Body of pancreas (tissue), 4 donors: ENCODE measurements around the gene MBD3. TPM values are rescaled to one million over a fixed set of nuclear protein-coding genes. Genes with fewer than 3 reads are reported as not detected.

Experiments used
- ATAC-seq: fragments of 150-250 bp; one replicate; pipeline ENCODE4 v1.9.1; 2016
- DNase-seq, 4 donors: peaks; one replicate each; pipeline ENCODE4 v3.0.0-alpha.2; 2019
- H3K27ac ChIP-seq, 4 donors: fragments of 200-600 bp; sonication (generic); 1 replicate in 3 of 4; 2 replicates in 1 of 4; pipeline versions ENCODE4 v1.5.1 to v1.6.1; 2016 to 2019; ENCODE audit warnings: mild to moderate bottlenecking in 1 of 4, mixed read lengths in 1 of 4, moderate library complexity in 1 of 4
- H3K27me3 ChIP-seq, 2 donors: fragments of 200-600 bp; sonication (generic); one replicate each; pipeline ENCODE4 v1.6.0; 2016; ENCODE audit warnings: mild to moderate bottlenecking in 1 of 2
- H3K36me3 ChIP-seq, 2 donors: fragments of 200-600 bp; sonication (generic); replicated peaks in 1 of 2; 2 replicates each; pipeline ENCODE4 v1.5.1; 2016; ENCODE audit warnings: low read depth in 2 of 2; ENCODE audit not compliant: insufficient read depth in 1 of 2
- H3K4me1 ChIP-seq: fragments of 200-600 bp; sonication (generic); one replicate; pipeline ENCODE4 v1.6.0; 2016
- H3K4me3 ChIP-seq, 2 donors: fragments of 200-600 bp; sonication (generic); 1 replicate in 1 of 2; 2 replicates in 1 of 2; pipeline ENCODE4 v1.5.1; 2016 to 2019
- H3K9me3 ChIP-seq, 3 donors: fragments of 200-600 bp; sonication (generic); 1 replicate in 2 of 3; 2 replicates in 1 of 3; pipeline ENCODE4 v1.5.1; 2016
- CTCF ChIP-seq, 7 experiments: fragments of 450-650 bp in 4 of 7; fragments of 200-600 bp in 3 of 7; sonication (generic) in 3 of 7; IDR thresholded peaks; one replicate each; pipeline ENCODE4 v1.5.1; 2016 to 2019; ENCODE audit warnings: antibody characterized with exemption in 7 of 7
- POLR2A ChIP-seq, 3 donors: fragments of 450-650 bp; IDR thresholded peaks; one replicate each; pipeline ENCODE4 v1.6.1; 2016; ENCODE audit warnings: antibody characterized with exemption in 3 of 3, mild to moderate bottlenecking in 2 of 3
- WGBS, 2 donors: methylation state at CpG; one replicate each; pipeline ENCODE4 v1.1.5; 2017; 5-methylcytosine and 5-hydroxymethylcytosine counted together
- intact Hi-C: fragments of 100-400 bp; cut with DNase I; formaldehyde crosslinking; loops from one replicate; pipeline ENCODE4 v1.15.1; 2023
- total RNA-seq, 2 donors: library from RNA; depleted of rRNA; stranded (reverse); fragments of >200 nt; gene quantifications; one replicate each; pipeline ENCODE4 v1.1.0, GENCODE V29; 2016

The MBD3 gene
- total RNA-seq, 2 donors from 2014 or later: 37.4 to 91.6 TPM

- Histone ChIP-seq H3K27ac (no peak overlapping the region), H3K9me3 (no peaks in the 10 kb centered on the region), H3K27me3 (no peaks in the 10 kb centered on the region), H3K36me3 (no peaks in the 10 kb centered on the region), H3K4me1 (no peaks in the 10 kb centered on the region), H3K4me3 (no peak overlapping the region)
- no peak for TF ChIP-seq CTCF (IDR thresholded peaks at IDR 0.05)
- TF ChIP-seq POLR2A (IDR thresholded peaks at IDR 0.05): no peak
- DNase-seq: no peak
- WGBS, 2 donors: 81 to 87% methylated on average over 24 of the region's 24 CpGs
- intact Hi-C loops: no loop called here
- no peak for ATAC-seq
Measured at GRCh38 chr19:1554968-1555367, 37.7 kb downstream of the MBD3 start.

DNA sequence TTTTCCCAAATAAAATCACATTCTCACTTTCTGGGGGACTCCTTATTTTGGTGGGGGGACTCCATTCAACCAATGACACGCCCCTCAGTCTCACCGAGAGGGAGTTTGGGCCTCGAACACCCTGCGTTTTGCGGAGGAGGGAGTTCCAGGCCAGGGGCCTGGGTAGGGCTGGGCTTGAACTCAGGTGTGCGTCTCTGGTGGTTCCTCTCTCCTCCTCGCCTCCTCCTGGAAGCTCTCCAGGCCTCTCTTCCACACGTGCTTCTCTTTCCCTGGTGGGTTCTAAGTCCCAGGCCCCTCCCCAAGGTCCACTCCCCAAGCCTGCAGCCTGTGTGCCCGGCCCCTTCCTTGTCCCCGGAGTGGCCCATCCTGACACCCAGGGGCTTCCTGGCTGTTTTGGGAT, 39.2 kb downstream of the MBD3 start:
- Histone ChIP-seq H3K9me3 (no peaks in the 10 kb centered on the region), H3K27ac (no peak overlapping the region), H3K4me3 (no peak overlapping the region), H3K36me3 (no peaks in the 10 kb centered on the region), H3K27me3 (no peaks in the 10 kb centered on the region), H3K4me1 (no peaks in the 10 kb centered on the region)
- no peak for TF ChIP-seq POLR2A (IDR thresholded peaks at IDR 0.05)
- TF ChIP-seq CTCF (IDR thresholded peaks at IDR 0.05): no peak
- no peak for ATAC-seq
- intact Hi-C loops: no loop called here
- DNase-seq: no peak
- WGBS, 2 donors: 86 to 89% methylated on average over 10 of the region's 10 CpGs

DNA sequence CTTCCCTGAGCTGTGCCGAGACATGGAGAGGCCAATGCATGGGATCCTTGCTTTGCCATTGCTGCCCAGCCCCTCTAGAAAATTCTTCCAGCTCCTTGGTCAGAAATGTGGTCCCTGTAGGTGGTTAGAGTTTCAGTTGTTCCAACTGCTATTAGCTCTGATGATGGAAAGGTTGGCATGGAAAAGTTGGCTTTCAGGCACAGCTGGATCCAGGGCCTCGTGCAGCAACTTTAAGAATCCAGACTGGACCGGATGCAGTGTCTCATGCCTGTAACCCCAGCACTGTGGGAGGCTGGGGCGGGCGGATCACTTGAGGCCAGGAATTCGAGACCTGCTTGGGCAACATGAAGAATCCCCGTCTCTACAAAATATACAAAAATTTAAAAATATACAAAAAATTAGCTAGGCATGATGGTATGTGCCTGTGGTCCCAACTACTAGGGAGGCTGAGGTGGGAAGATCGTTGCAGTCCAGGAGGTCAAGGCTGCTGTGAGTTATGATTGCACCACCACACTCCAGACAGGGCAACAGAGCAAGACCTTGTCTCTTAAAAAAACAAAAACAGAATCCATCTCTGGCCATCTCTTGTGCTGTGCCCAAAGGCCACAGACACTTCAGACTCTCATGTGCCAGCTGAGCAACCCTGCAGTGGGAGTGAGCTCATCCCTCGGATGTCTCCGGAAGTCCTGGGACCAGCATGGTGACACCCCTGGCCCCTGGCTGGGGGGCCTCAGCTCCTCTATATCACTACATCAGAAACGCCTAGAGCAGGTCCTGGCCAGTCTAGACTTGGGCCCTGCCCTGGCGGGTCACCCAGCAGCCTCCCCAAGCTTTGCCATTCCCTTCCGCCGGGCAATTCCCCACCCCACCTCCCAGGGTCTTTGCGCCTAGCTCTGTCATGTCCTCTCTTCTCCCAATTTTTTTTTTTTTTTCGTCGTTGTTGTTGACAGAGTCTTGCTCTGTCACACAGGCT, 41.3 kb downstream of the MBD3 start:
- ATAC-seq (no peak), DNase-seq (no peak)
- no peaks in the 10 kb centered on the region for H3K27me3 ChIP-seq
- H3K9me3 ChIP-seq: no peaks in the 10 kb centered on the region
- no peaks in the 10 kb centered on the region for H3K36me3 ChIP-seq
- intact Hi-C loops: no loop called here
- TF ChIP-seq POLR2A (IDR thresholded peaks at IDR 0.05) (no peak), CTCF (IDR thresholded peaks at IDR 0.05) (no peak)
- no peaks in the 10 kb centered on the region for H3K4me1 ChIP-seq
- 70% methylated on average over 15 of the region's 17 CpGs for WGBS, 2 donors
- H3K4me3 ChIP-seq: no peak overlapping the region
- no peak overlapping the region for H3K27ac ChIP-seq

DNA sequence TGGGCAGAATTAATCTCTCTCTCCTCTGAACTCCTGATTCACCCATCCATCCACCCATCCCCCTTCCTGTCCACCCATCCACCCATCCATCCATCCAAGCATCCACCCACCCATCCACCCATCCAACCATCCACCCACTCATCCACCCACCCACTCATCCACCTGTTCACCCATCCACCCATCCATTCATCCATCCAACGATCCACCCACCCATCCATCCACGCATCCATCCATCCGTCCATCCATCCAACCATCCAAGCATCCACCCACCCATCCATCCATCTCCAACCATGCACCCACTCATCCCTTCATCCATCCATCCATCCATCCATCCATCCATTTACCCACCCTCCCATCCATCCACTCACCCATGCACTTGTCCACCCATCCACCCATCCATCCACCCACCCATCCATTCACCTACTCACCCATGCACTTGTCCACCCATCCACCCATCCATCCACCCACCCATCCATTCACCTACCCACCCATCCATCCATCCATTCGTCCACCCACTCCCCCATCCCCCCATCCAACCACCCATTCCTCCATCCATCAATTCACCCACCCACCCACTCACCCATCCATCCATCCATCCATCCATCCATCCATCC, 43.2 kb downstream of the MBD3 start:
- Histone ChIP-seq H3K9me3 (no peaks in the 10 kb centered on the region), H3K4me1 (peaks cover 3% of the 10 kb centered on the region), H3K36me3 (no peaks in the 10 kb centered on the region), H3K27ac (no peak overlapping the region), H3K4me3 (no peak overlapping the region), H3K27me3 (peaks cover 0 to 9% of the 10 kb centered on the region in 2 donors)
- ATAC-seq (no peak), DNase-seq (no peak)
- WGBS, 2 donors: 61 to 66% methylated on average over 4 of the region's 4 CpGs
- TF ChIP-seq CTCF (IDR thresholded peaks at IDR 0.05): no peak
- TF ChIP-seq POLR2A (IDR thresholded peaks at IDR 0.05): no peak
- intact Hi-C loops: loop anchor here (5.0 to 10.0 kb wide), 2 partner anchors 115 to 218 kb away; no protein-coding TSS in a partner anchor
